ENCODE data around the gene SLC35F5.
"Not testable (repeated sequence)": the region's sequence is repeated elsewhere in the genome, so short reads cannot be mapped to it uniquely, and the experiment has no call there.

SLC35F5 gene

GRCh38 chr2:113709022-113709421, 47.4 kb downstream of the SLC35F5 start:
- no peak for DNase-seq (ENCODE audit: insufficient read length)
- TF ChIP-seq TAF1 (IDR thresholded peaks at IDR 0.05; ENCODE audit: borderline replicate concordance, low read depth, low read length): no peak
- no peak for TF ChIP-seq POLR2AphosphoS5 (IDR thresholded peaks at IDR 0.05; ENCODE audit: low read depth, low read length)
- TF ChIP-seq POLR2A (IDR thresholded peaks at IDR 0.05; ENCODE audit: low read depth, low read length): no peak
- peak; percentile 66 for FAIRE-seq

GRCh38 chr2:113707106-113707505, 49.3 kb downstream of the SLC35F5 start:
- DNase-seq (ENCODE audit: insufficient read length): no peak
- TF ChIP-seq POLR2A (IDR thresholded peaks at IDR 0.05; ENCODE audit: low read depth, low read length): no peak
- no peak for TF ChIP-seq TAF1 (IDR thresholded peaks at IDR 0.05; ENCODE audit: borderline replicate concordance, low read depth, low read length)
- no peak for TF ChIP-seq POLR2AphosphoS5 (IDR thresholded peaks at IDR 0.05; ENCODE audit: low read depth, low read length)

DNA sequence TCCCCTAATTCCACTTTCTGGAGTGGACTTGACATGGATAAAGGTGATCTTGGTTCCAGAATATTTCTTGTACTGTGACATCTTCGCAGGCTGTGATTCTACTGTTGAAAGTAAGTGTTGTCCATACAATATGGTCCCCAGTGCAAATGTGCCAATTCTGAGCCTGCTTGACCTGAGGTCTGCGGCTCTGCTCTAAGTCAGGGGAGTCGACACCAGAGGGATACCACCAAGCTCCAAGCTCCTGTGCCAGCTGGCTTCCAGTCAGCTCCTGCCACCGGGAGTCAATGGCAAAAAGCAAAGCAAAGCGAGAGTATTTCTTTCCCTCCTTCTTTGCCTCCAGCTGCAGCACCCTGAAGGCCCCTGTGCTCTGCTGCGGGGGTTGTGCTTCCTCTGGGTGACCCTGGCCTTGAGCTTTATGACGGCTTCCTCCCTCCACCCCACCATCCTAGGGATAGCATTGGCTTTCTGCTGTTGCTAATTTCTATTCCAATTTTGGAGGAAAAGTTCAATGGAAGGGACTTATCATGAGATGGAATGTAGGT, 50.4 kb downstream of the SLC35F5 start:
- FAIRE-seq (no peak), DNase-seq (ENCODE audit: insufficient read length) (no peak)
- no peak for TF ChIP-seq TAF1 (IDR thresholded peaks at IDR 0.05; ENCODE audit: borderline replicate concordance, low read depth, low read length)
- no peak for TF ChIP-seq POLR2AphosphoS5 (IDR thresholded peaks at IDR 0.05; ENCODE audit: low read depth, low read length)
- no peak for TF ChIP-seq POLR2A (IDR thresholded peaks at IDR 0.05; ENCODE audit: low read depth, low read length)

More at GRCh38 chr2:113707106-113707505, 49.3 kb downstream of the SLC35F5 start:
- FAIRE-seq: no peak

- not testable (repeated sequence) for FAIRE-seq; DNase-seq (ENCODE audit: insufficient read length)
Observed at GRCh38 chr2:113704300-113704993, 52.0 kb downstream of the SLC35F5 start.

DNA sequence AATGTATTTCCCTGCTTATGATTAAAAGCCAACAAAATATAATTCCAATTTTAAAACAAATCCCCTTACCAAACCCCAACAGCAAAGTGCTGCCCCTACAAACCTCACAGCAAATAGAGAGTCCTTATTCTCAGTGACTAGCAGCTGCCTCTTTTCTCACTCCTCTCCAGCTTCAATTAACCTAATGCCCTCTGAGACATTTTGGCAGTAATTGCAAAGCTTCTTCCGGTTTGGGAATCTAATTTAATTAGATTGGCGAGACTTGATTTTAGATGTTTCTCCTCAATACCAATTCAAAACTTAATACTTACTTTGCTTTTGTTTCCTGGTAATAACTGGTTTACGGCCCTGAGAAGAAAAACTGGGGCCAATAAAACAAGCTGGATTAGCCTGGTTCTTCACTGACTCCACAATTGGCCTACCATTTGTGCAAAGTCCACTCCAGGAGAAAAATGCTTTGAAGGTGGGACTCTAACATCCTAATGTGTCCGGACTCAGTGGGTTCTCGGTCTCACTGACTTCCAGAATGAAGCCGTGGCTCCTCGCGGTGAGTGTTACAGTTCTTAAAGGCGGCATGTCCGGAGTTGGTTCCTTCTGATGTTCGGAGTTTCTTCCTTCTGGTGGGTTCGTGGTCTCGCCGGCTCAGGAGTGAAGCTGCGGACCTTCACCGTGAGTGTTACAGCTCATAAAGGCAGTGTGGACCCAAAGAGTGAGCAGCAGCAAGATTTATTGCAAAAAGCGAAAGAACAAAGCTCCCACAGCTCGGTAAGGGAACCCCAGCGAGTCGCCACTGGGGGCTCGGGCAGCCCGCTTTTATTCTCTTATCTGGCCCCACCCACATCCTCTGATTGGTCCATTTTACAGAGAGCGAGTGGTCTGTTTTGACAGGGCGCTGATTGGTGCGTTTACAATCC, 52.8 kb downstream of the SLC35F5 start:
- TF ChIP-seq TAF1 (IDR thresholded peaks at IDR 0.05; ENCODE audit: borderline replicate concordance, low read depth, low read length) (no peak), POLR2A (IDR thresholded peaks at IDR 0.05; ENCODE audit: low read depth, low read length) (no peak), POLR2AphosphoS5 (IDR thresholded peaks at IDR 0.05; ENCODE audit: low read depth, low read length) (no peak)
- DNase-seq (ENCODE audit: insufficient read length) (no peak), FAIRE-seq (no peak)

DNA sequence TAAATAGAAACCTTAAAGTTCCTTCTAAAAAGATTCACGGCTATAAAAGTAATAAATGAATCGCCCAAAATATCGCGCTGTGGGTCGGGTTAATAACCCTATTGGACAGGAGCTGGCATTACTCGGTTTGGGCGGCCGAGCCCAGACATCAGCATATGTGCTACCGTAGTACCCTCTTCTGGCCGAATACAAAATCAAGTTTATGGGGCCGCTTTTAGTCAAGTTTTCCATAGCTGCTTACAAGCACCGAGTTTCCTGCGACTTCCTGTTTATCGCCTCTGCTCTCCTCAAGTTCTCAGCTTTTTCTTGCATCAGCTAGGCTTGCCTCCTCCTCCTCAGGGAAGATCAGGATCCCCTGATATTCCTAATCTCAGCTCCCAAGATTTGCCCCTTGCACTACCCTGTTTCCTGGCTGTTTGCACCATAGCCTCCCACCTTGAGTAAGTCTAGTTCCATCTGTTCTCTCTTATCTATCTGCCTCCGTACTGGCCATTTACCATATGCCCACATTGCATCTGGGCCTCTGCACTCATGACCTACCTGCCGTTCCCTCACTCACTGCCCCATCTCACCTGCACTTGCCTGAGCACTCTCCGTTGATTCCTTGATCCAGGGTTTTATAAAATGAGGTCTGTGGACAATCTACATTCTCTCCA, 56.1 kb downstream of the SLC35F5 start:
- TF ChIP-seq TAF1 (IDR thresholded peaks at IDR 0.05; ENCODE audit: borderline replicate concordance, low read depth, low read length) (no peak), POLR2A (IDR thresholded peaks at IDR 0.05; ENCODE audit: low read depth, low read length) (no peak), POLR2AphosphoS5 (IDR thresholded peaks at IDR 0.05; ENCODE audit: low read depth, low read length) (no peak)
- DNase-seq (ENCODE audit: insufficient read length) (peak; percentile 50), FAIRE-seq (peak; percentile 95)

DNA sequence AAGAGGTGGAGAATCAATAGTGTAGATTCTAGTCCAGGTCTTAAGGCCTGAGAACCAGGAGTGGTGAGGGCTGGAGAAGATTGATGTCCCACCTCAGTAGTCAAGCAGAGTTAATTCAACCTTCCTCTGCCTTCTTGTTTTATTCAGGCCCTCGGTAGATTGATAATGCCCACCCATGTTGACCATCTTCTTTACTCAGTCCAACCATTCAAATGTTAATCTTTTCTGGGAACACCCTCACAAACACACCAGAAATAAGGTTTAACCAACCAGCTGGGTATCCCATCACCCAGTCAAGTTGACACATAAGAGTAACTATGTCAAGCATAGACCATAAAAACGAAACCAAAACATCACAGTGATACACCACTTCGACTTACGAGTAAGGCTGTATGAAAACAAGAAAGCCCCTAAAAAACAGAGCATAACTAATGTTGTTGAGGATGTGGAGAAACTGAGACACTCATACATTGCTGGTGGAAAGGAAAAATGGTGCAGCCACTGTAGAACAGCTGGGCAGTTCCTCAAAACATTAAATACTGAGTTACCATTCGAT, 57.5 kb downstream of the SLC35F5 start:
- DNase-seq (ENCODE audit: insufficient read length) (no peak), FAIRE-seq (peak; percentile 94)
- TF ChIP-seq TAF1 (IDR thresholded peaks at IDR 0.05; ENCODE audit: borderline replicate concordance, low read depth, low read length) (no peak), POLR2A (IDR thresholded peaks at IDR 0.05; ENCODE audit: low read depth, low read length) (no peak), POLR2AphosphoS5 (IDR thresholded peaks at IDR 0.05; ENCODE audit: low read depth, low read length) (no peak)

DNA sequence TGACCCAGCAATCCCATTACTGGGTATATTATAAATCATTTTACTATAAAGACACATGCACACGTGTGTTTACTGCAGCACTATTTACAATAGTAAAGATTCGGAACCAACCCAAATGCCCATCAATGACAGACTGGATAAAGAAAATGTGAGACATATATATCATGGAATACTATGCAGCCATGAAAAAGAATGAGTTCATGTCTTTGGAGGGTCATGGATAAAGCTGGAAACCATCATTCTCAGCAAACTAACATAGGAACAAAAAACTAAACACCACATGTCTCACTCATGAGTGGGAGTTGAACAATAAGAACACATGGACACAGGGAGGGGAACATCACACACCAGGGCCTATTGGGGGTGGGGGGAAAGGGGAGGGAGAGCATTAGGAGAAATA, 58.2 kb downstream of the SLC35F5 start:
- DNase-seq (ENCODE audit: insufficient read length); FAIRE-seq: not testable (repeated sequence)

DNA sequence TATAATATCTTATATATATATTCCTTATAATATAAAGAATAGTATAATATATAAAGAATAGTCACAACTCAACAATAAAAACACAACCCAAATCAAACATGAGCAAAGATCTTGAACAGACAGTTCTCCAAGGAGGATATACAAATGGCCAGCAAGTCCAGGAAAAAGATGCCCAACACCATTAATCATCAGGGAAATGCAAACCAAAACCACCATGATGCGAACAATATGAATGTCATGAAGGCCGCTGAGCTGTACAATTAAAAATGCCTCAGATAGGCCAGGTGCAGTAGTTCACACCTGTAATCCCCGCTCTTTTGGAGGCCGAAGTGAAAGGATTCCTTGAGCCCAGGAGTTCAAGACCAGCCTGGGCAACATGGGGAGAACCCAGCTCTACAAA, 58.9 kb downstream of the SLC35F5 start:
- TF ChIP-seq POLR2A (IDR thresholded peaks at IDR 0.05; ENCODE audit: low read depth, low read length) (no peak), POLR2AphosphoS5 (IDR thresholded peaks at IDR 0.05; ENCODE audit: low read depth, low read length) (no peak), TAF1 (IDR thresholded peaks at IDR 0.05; ENCODE audit: borderline replicate concordance, low read depth, low read length) (no peak)
- FAIRE-seq (no peak), DNase-seq (ENCODE audit: insufficient read length) (no peak)

DNA sequence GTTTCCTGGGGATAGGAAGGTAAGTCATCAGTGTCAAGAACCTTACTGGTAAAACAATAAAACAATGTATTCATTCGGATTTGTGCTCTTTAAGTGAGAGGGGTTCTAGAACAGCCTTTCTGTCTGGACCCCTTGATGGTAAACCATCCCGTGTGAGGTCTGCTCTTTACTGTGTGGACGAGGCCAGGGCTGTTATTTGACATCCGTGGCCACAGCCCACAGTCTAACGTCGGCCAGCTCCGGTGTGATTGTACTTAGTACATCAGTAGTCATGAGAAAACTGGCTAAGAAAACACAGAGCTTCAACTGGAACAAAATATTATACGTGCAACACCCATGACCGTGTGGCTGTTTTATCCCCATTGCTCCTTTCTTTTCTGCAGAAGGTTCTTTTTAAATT, 62.0 kb downstream of the SLC35F5 start:
- TF ChIP-seq TAF1 (IDR thresholded peaks at IDR 0.05; ENCODE audit: borderline replicate concordance, low read depth, low read length) (no peak), POLR2AphosphoS5 (IDR thresholded peaks at IDR 0.05; ENCODE audit: low read depth, low read length) (no peak), POLR2A (IDR thresholded peaks at IDR 0.05; ENCODE audit: low read depth, low read length) (no peak)
- no peak for DNase-seq (ENCODE audit: insufficient read length)
- peak; percentile 78 for FAIRE-seq

GRCh38 chr2:113692698-113693428, 63.6 kb downstream of the SLC35F5 start:
- no peak for DNase-seq (ENCODE audit: insufficient read length)
- peak; percentile 92 for FAIRE-seq
- TF ChIP-seq POLR2AphosphoS5 (IDR thresholded peaks at IDR 0.05; ENCODE audit: low read depth, low read length): no peak
- TF ChIP-seq POLR2A (IDR thresholded peaks at IDR 0.05; ENCODE audit: low read depth, low read length): no peak
- no peak for TF ChIP-seq TAF1 (IDR thresholded peaks at IDR 0.05; ENCODE audit: borderline replicate concordance, low read depth, low read length)

DNA sequence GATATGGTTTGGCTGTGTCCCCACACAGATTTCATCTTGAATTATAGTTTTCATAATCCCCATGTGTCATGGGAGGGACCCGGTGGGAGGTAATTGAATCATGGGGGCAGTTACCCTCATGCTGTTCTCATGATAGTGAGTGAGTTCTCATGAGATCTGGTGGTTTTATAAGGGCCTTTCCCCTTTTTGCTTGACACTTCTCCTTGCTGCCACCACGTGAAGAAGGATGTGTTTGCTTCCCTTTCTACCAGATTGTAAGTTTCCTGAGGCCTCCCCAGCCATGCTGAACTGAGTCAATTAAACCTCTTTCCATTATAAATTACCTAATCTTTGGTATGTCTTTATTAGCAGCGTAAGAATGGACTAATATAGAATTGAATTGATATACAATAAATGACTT, 65.6 kb downstream of the SLC35F5 start:
- DNase-seq (ENCODE audit: insufficient read length); FAIRE-seq: not testable (repeated sequence)

Data from GM12892 (cell line).